HFF-Myc (cell line): Measurements from ENCODE around the gene SPON1.
"Not testable (repeated sequence)": the region's sequence is repeated elsewhere in the genome, so short reads cannot be mapped to it uniquely, and the experiment has no call there.

Experiments used
- DNase-seq: peaks from one replicate; pipeline ENCODE4 v3.0.0-alpha.2; 2011; ENCODE audit warnings: low read depth; ENCODE audit errors: extremely low read depth
- H3K4me3 ChIP-seq: replicated peaks from 2 replicates; pipeline ENCODE4 v1.5.1; 2011; ENCODE audit warnings: low read depth, mild to moderate bottlenecking, control low read depth, low read length
- CTCF ChIP-seq: IDR thresholded peaks from 2 replicates; pipeline ENCODE4 v1.5.1; 2012; ENCODE audit warnings: mild to moderate bottlenecking, low read depth, low read length, control low read depth; ENCODE audit errors: missing control alignments

Gene SPON1

GRCh38 chr11:14269692-14270573 is 307.4 kb downstream of the SPON1 start:
- no peak overlapping the region for H3K4me3 ChIP-seq
- no peak for DNase-seq
- no peak for TF ChIP-seq CTCF

- no peak for TF ChIP-seq CTCF
- H3K4me3 ChIP-seq = no peak overlapping the region
- DNase-seq = no peak
Measured at GRCh38 chr11:14270690-14271542, 308.4 kb downstream of the SPON1 start.

- DNase-seq = no peak
- no peak overlapping the region for H3K4me3 ChIP-seq
- no peak for TF ChIP-seq CTCF
Measured at GRCh38 chr11:14273895-14274294, 311.4 kb downstream of the SPON1 start.

GRCh38 chr11:14275076-14275475 is 312.6 kb downstream of the SPON1 start:
- no peak for DNase-seq
- TF ChIP-seq CTCF = no peak

GRCh38 chr11:14278869-14279268 is 316.3 kb downstream of the SPON1 start:
- DNase-seq, H3K4me3 ChIP-seq: not testable (repeated sequence)

More at GRCh38 chr11:14275076-14275475, 312.6 kb downstream of the SPON1 start:
- no peak overlapping the region for H3K4me3 ChIP-seq

GRCh38 chr11:14288189-14288935 is 325.8 kb downstream of the SPON1 start:
- DNase-seq = no peak
- no peak for TF ChIP-seq CTCF
- no peak overlapping the region for H3K4me3 ChIP-seq
